Right lobe of liver (tissue), 4 donors: ENCODE results near the gene RESF1.

ENCODE experiments used
- CTCF ChIP-seq, 4 donors: fragments of 200-600 bp in 3 of 4; fragments of 450-650 bp in 1 of 4; IDR thresholded peaks; one replicate each; pipeline versions ENCODE4 v1.5.1 to v1.8.0; 2016 to 2022; ENCODE audit warnings: antibody characterized with exemption in 4 of 4, mild to moderate bottlenecking in 2 of 4
- POLR2A ChIP-seq: fragments of 450-650 bp; IDR thresholded peaks from one replicate; pipeline ENCODE4 v1.6.1; 2017; ENCODE audit warnings: antibody characterized with exemption, mild to moderate bottlenecking
- donor health status: DM: no; HTN: no; CAD: no.
- donor health status: DM: no; HTN: no; CAD: no.
- donor health status: DM: no; HTN: yes; CAD: no.

- TF ChIP-seq POLR2A (no peak), CTCF (IDR thresholded peaks at IDR 0.05) (no peak)
Observed at GRCh38 chr12:31985832-31986231, 26.6 kb downstream of the RESF1 start.
